CD4-positive, alpha-beta T cell treated with Interleukin-21 for 1 hour (primary cell): Measurements from ENCODE around the gene RPRD1B.

Experiments
- DNase-seq: peaks from one replicate; pipeline ENCODE4 v3.0.0-alpha.2; 2020

RPRD1B gene

GRCh38 chr20:38033330-38034107 is at the start of gene RPRD1B, which contains the start of gene TTI1:
Gene RPRD1B, plus strand, starts transcription at chr20:38033746. Its CDS starts 202 bp downstream, at chr20:38033948.
Gene TTI1, minus strand, starts transcription at chr20:38033456. Its CDS starts 19,640 bp downstream, at chr20:38013816.
- peak; percentile 91 for DNase-seq

GRCh38 chr20:37984018-37984785 is 49.3 kb upstream of the RPRD1B start:
- no peak for DNase-seq

GRCh38 chr20:37986044-37986858 is 47.3 kb upstream of the RPRD1B start:
- no peak for DNase-seq

- DNase-seq, result no peak
Measured at GRCh38 chr20:37986873-37987601, 46.5 kb upstream of the RPRD1B start.

- DNase-seq, result no peak
Measured at GRCh38 chr20:37987602-37988290, 45.8 kb upstream of the RPRD1B start.

- DNase-seq, result no peak
Measured at GRCh38 chr20:37988306-37988954, 45.1 kb upstream of the RPRD1B start.

GRCh38 chr20:37989601-37990295 is 43.8 kb upstream of the RPRD1B start:
- no peak for DNase-seq

GRCh38 chr20:37990571-37991151 is 42.9 kb upstream of the RPRD1B start:
- peak; percentile 53 for DNase-seq

- DNase-seq, result no peak
Measured at GRCh38 chr20:37991157-37991866, 42.2 kb upstream of the RPRD1B start.

- DNase-seq, result no peak
Measured at GRCh38 chr20:37991908-37992307, 41.6 kb upstream of the RPRD1B start.

- peak; percentile 12 for DNase-seq
Measured at GRCh38 chr20:37992802-37993409, 40.6 kb upstream of the RPRD1B start.

GRCh38 chr20:37994512-37994911 is 39.0 kb upstream of the RPRD1B start:
- DNase-seq, result no peak

GRCh38 chr20:37995856-37996605 is 37.5 kb upstream of the RPRD1B start:
- no peak for DNase-seq

- DNase-seq, result no peak
Measured at GRCh38 chr20:37997516-37997915, 36.0 kb upstream of the RPRD1B start.

GRCh38 chr20:37999526-38000263 is 33.9 kb upstream of the RPRD1B start:
- no peak for DNase-seq

- DNase-seq, result no peak
Measured at GRCh38 chr20:38000293-38000692, 33.3 kb upstream of the RPRD1B start.

GRCh38 chr20:38001173-38001875 is 32.2 kb upstream of the RPRD1B start:
- DNase-seq, result no peak
